Endothelial cell (in vitro differentiated cells): ENCODE data around the gene SEPTIN5. TPM values are rescaled to one million over a fixed set of nuclear protein-coding genes. Genes with fewer than 3 reads are reported as not detected.

ENCODE experiments used
- DNase-seq: peaks from one replicate; pipeline ENCODE4 v3.0.0; 2021; ENCODE audit warnings: low spot score
- H3K27ac Mint-ChIP-seq: one replicate; pipeline ENCODE4 v1.8.0; 2021; ENCODE audit warnings: mixed read lengths, inconsistent platforms; ENCODE audit not compliant: unreplicated experiment
- H3K27me3 Mint-ChIP-seq: one replicate; pipeline ENCODE4 v1.8.0; 2021; ENCODE audit warnings: mild to moderate bottlenecking, moderate library complexity, mixed read lengths, inconsistent platforms; ENCODE audit not compliant: unreplicated experiment
- H3K36me3 Mint-ChIP-seq: one replicate; pipeline ENCODE4 v1.8.0; 2021; ENCODE audit warnings: mild to moderate bottlenecking, low read depth, mixed read lengths, inconsistent platforms; ENCODE audit not compliant: unreplicated experiment
- H3K4me1 Mint-ChIP-seq: one replicate; pipeline ENCODE4 v1.8.0; 2021; ENCODE audit warnings: mild to moderate bottlenecking, mixed read lengths, inconsistent platforms; ENCODE audit not compliant: unreplicated experiment
- H3K4me3 Mint-ChIP-seq: one replicate; pipeline ENCODE4 v1.8.0; 2021; ENCODE audit warnings: mild to moderate bottlenecking, mixed read lengths, inconsistent platforms; ENCODE audit not compliant: unreplicated experiment
- H3K9me3 Mint-ChIP-seq: one replicate; pipeline ENCODE4 v1.8.0; 2021; ENCODE audit warnings: mixed read lengths, inconsistent platforms; ENCODE audit not compliant: unreplicated experiment
- CTCF ChIP-seq: fragments of 200-600 bp; sonication (generic); IDR thresholded peaks from one replicate; pipeline ENCODE4 v1.5.0; 2021; ENCODE audit warnings: antibody characterized with exemption; ENCODE audit not compliant: unreplicated experiment
- total RNA-seq: library from RNA; stranded (reverse); fragmentation: NEBNext Ultra II Directional; extraction: Animal tissue kit (Norgen Biotek cat#: 25700); gene quantifications from one replicate; pipeline ENCODE4 v1.2.1, GENCODE V29; 2021; ENCODE audit not compliant: unreplicated experiment

Gene SEPTIN5
- total RNA-seq, 1 donor from 2014 or later, result 2.3 TPM

- H3K27me3 Mint-ChIP-seq, result peaks cover 4% of the 10 kb centered on the region
- no peaks in the 10 kb centered on the region for H3K4me1 Mint-ChIP-seq
- no peak overlapping the region for H3K4me3 Mint-ChIP-seq
- no peak for TF ChIP-seq CTCF
- no peaks in the 10 kb centered on the region for H3K36me3 Mint-ChIP-seq
- DNase-seq, result no peak
- no peak overlapping the region for H3K27ac Mint-ChIP-seq
- H3K9me3 Mint-ChIP-seq, result no peaks in the 10 kb centered on the region
Observed at GRCh38 chr22:19703869-19704268, 10.4 kb upstream of the SEPTIN5 start.

GRCh38 chr22:19704355-19705015 lies 9.8 kb upstream of the SEPTIN5 start:
- H3K9me3 Mint-ChIP-seq, result no peaks in the 10 kb centered on the region
- H3K27me3 Mint-ChIP-seq, result peaks cover 4% of the 10 kb centered on the region
- no peaks in the 10 kb centered on the region for H3K36me3 Mint-ChIP-seq
- TF ChIP-seq CTCF, result no peak
- H3K4me1 Mint-ChIP-seq, result no peaks in the 10 kb centered on the region
- H3K27ac Mint-ChIP-seq, result no peak overlapping the region
- H3K4me3 Mint-ChIP-seq, result no peak overlapping the region
- no peak for DNase-seq

- Mint-ChIP-seq H3K27me3 (peaks cover 4% of the 10 kb centered on the region), H3K9me3 (no peaks in the 10 kb centered on the region), H3K36me3 (no peaks in the 10 kb centered on the region), H3K4me3 (no peak overlapping the region), H3K4me1 (no peaks in the 10 kb centered on the region), H3K27ac (no peak overlapping the region)
- DNase-seq, result no peak
- no peak for TF ChIP-seq CTCF
Observed at GRCh38 chr22:19705181-19705934, 8.9 kb upstream of the SEPTIN5 start.

GRCh38 chr22:19706661-19707151 lies 7.6 kb upstream of the SEPTIN5 start:
- H3K36me3 Mint-ChIP-seq, result no peaks in the 10 kb centered on the region
- peaks cover 4% of the 10 kb centered on the region for H3K27me3 Mint-ChIP-seq
- H3K4me1 Mint-ChIP-seq, result no peaks in the 10 kb centered on the region
- DNase-seq, result no peak
- no peak for TF ChIP-seq CTCF
- no peaks in the 10 kb centered on the region for H3K9me3 Mint-ChIP-seq
- no peak overlapping the region for H3K27ac Mint-ChIP-seq
- H3K4me3 Mint-ChIP-seq, result no peak overlapping the region
